ENCODE results near the gene MTR.

DNA sequence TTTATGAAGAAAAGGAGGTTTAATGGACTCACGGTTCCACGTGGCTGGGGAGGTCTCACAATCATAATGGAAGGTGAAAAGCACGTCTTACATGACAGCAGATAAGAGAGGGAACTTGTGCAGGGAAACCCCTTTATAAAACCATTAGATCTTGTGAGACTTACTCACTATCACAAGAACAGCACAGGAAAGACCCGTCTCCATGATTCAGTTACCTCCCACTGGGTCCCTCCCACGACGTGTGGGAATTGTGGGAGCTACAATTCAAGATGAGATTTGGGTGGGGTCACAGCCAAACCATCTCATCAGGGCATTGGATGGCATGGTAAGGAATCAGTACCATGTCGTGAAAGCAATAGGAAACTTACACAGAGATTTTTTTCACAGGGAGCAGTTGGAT is 63.1 kb downstream of the MTR start:
- TF ChIP-seq TFCP2L1 (CRISPR knock-in tag; IDR thresholded peaks at IDR 0.05) (no peak), BHLHE40 (IDR thresholded peaks at IDR 0.05; ENCODE audit: low read depth, low read length) (no peak), FOXS1 (CRISPR knock-in tag; IDR thresholded peaks at IDR 0.05) (no peak), RFX5 (IDR thresholded peaks at IDR 0.05) (no peak), EP300 (IDR thresholded peaks at IDR 0.05) (no peak), KDM1A (IDR thresholded peaks at IDR 0.05; ENCODE audit: low read depth) (no peak), POLR2AphosphoS2 (conservative IDR thresholded peaks at IDR 0.05; ENCODE audit: low read length) (no peak), SMC3 (IDR thresholded peaks at IDR 0.05) (no peak)
- TF ChIP-seq, protein P1, sequence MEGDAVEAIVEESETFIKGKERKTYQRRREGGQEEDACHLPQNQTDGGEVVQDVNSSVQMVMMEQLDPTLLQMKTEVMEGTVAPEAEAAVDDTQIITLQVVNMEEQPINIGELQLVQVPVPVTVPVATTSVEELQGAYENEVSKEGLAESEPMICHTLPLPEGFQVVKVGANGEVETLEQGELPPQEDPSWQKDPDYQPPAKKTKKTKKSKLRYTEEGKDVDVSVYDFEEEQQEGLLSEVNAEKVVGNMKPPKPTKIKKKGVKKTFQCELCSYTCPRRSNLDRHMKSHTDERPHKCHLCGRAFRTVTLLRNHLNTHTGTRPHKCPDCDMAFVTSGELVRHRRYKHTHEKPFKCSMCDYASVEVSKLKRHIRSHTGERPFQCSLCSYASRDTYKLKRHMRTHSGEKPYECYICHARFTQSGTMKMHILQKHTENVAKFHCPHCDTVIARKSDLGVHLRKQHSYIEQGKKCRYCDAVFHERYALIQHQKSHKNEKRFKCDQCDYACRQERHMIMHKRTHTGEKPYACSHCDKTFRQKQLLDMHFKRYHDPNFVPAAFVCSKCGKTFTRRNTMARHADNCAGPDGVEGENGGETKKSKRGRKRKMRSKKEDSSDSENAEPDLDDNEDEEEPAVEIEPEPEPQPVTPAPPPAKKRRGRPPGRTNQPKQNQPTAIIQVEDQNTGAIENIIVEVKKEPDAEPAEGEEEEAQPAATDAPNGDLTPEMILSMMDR (IDR thresholded peaks at IDR 0.05): no peak
- TF ChIP-seq, protein P2, sequence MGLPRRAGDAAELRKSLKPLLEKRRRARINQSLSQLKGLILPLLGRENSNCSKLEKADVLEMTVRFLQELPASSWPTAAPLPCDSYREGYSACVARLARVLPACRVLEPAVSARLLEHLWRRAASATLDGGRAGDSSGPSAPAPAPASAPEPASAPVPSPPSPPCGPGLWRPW (IDR thresholded peaks at IDR 0.05): no peak
- TF ChIP-seq, protein P3, sequence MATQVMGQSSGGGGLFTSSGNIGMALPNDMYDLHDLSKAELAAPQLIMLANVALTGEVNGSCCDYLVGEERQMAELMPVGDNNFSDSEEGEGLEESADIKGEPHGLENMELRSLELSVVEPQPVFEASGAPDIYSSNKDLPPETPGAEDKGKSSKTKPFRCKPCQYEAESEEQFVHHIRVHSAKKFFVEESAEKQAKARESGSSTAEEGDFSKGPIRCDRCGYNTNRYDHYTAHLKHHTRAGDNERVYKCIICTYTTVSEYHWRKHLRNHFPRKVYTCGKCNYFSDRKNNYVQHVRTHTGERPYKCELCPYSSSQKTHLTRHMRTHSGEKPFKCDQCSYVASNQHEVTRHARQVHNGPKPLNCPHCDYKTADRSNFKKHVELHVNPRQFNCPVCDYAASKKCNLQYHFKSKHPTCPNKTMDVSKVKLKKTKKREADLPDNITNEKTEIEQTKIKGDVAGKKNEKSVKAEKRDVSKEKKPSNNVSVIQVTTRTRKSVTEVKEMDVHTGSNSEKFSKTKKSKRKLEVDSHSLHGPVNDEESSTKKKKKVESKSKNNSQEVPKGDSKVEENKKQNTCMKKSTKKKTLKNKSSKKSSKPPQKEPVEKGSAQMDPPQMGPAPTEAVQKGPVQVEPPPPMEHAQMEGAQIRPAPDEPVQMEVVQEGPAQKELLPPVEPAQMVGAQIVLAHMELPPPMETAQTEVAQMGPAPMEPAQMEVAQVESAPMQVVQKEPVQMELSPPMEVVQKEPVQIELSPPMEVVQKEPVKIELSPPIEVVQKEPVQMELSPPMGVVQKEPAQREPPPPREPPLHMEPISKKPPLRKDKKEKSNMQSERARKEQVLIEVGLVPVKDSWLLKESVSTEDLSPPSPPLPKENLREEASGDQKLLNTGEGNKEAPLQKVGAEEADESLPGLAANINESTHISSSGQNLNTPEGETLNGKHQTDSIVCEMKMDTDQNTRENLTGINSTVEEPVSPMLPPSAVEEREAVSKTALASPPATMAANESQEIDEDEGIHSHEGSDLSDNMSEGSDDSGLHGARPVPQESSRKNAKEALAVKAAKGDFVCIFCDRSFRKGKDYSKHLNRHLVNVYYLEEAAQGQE (IDR thresholded peaks at IDR 0.05): no peak
